ENCODE data around the gene SETD2.

GRCh38 chr3:47003056-47003410, 160.9 kb downstream of the SETD2 start:
- no peak for TF ChIP-seq POLR2A (IDR thresholded peaks at IDR 0.05)
- TF ChIP-seq, protein P1, sequence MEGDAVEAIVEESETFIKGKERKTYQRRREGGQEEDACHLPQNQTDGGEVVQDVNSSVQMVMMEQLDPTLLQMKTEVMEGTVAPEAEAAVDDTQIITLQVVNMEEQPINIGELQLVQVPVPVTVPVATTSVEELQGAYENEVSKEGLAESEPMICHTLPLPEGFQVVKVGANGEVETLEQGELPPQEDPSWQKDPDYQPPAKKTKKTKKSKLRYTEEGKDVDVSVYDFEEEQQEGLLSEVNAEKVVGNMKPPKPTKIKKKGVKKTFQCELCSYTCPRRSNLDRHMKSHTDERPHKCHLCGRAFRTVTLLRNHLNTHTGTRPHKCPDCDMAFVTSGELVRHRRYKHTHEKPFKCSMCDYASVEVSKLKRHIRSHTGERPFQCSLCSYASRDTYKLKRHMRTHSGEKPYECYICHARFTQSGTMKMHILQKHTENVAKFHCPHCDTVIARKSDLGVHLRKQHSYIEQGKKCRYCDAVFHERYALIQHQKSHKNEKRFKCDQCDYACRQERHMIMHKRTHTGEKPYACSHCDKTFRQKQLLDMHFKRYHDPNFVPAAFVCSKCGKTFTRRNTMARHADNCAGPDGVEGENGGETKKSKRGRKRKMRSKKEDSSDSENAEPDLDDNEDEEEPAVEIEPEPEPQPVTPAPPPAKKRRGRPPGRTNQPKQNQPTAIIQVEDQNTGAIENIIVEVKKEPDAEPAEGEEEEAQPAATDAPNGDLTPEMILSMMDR (IDR thresholded peaks at IDR 0.05 in 4 of 5, conservative IDR thresholded peaks at IDR 0.05 in 1 of 5), result no peak

Data from gastrocnemius medialis (tissue), 4 donors.